Measurements from ENCODE around the gene MTRF1.

DNA sequence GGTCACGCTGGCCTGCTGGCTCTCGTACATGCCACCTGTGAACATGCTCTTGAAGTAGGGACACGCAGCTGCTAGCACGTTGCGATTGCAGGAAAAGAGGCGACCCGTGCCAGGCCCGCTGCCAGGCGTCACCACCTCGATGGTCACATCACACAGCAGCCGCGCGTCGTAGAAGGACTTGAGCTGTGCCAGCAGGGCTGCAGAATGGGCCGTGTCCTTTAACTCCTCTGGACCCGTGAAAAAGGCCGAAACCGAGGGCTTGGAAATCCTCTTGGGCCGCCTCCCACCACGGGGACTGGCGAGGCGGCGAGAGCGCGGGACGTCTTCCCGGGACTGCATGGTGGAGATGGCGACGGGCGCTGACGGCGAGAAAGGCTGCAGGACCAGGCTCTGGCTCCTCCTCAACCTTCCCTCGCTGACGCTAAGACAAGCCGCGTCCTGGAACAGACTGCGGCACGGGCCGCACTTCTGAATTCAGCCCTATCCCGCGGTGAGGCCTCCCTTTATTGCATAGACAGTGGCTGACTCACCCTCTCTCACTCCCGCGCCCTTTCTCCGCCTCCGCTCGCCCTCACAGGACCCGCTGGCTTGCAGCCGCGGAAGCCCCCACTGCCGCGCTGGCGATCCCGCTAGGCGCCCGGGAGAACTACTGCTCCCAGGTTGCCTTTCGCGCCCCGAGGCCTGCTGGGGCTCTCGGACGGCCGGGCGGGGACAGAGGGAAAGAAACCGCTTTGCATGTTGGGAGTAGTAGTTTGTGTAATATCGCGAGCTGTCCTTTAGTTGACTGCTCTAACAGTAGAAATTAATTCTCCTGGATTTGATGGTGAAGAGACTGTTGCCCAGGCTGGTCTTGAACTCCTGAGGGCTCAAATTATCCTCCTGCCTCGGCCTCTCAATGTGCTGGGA lies 69.2 kb downstream of the MTRF1 start, which contains the start of gene KBTBD7:
- TF ChIP-seq, protein P1, sequence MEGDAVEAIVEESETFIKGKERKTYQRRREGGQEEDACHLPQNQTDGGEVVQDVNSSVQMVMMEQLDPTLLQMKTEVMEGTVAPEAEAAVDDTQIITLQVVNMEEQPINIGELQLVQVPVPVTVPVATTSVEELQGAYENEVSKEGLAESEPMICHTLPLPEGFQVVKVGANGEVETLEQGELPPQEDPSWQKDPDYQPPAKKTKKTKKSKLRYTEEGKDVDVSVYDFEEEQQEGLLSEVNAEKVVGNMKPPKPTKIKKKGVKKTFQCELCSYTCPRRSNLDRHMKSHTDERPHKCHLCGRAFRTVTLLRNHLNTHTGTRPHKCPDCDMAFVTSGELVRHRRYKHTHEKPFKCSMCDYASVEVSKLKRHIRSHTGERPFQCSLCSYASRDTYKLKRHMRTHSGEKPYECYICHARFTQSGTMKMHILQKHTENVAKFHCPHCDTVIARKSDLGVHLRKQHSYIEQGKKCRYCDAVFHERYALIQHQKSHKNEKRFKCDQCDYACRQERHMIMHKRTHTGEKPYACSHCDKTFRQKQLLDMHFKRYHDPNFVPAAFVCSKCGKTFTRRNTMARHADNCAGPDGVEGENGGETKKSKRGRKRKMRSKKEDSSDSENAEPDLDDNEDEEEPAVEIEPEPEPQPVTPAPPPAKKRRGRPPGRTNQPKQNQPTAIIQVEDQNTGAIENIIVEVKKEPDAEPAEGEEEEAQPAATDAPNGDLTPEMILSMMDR (IDR thresholded peaks at IDR 0.05), result no peak
- TF ChIP-seq POLR2AphosphoS5 (IDR thresholded peaks at IDR 0.05; ENCODE audit: low read depth, low read length), result peak; percentile 55; the same call in 1 of the 2 replicates
- no peak for TF ChIP-seq TCF7L2 (IDR thresholded peaks at IDR 0.05; ENCODE audit: low read depth, low read length)

All from Panc1 (cell line).